PC-9 (cell line): Measurements from ENCODE around the gene ROBO1. TPM values are rescaled to one million over a fixed set of nuclear protein-coding genes. Genes with fewer than 3 reads are reported as not detected.

Experiments
- BruUV-seq: library from RNA; stranded (reverse); fragments of 400-500 nt; replicated peaks from 2 replicates; lab custom pipeline; 2021; lab: Mats Ljungman, UMichigan
- CTCF ChIA-PET: fragments of 300-600 bp; sonication (Branson Sonifier 250); formaldehyde crosslinking; loops from one replicate; lab custom pipeline; 2022; ENCODE audit warnings: antibody characterized with exemption; lab: Charles Lee
- POLR2A ChIA-PET: fragments of 300-600 bp; sonication (Branson Sonifier 250); formaldehyde crosslinking; loops from one replicate; lab custom pipeline; 2022; ENCODE audit warnings: antibody characterized with exemption; ENCODE audit not compliant: unreplicated experiment; lab: Charles Lee
- DNase-seq, 2 experiments: peaks; one replicate each; pipeline versions ENCODE4 v3.0.0 to v3.0.0-alpha.2; 2015 to 2022; ENCODE audit warnings: mixed read lengths in 1 of 2
- H2AFZ ChIP-seq: fragments of 200-600 bp; sonication (generic); 2 replicates; pipeline ENCODE4 v1.8.1; 2017; ENCODE audit warnings: antibody characterized with exemption
- H3F3A ChIP-seq: fragments of 200-600 bp; sonication (generic); 2 replicates; pipeline ENCODE4 v1.8.1; 2017; ENCODE audit warnings: antibody characterized with exemption, mild to moderate bottlenecking, low read depth; ENCODE audit not compliant: insufficient read depth
- H3K27ac ChIP-seq: fragments of 200-600 bp; sonication (generic); 2 replicates; pipeline ENCODE4 v1.6.1; 2016; ENCODE audit warnings: mixed run types
- H3K27me3 ChIP-seq: fragments of 200-600 bp; sonication (generic); 2 replicates; pipeline ENCODE4 v1.6.1; 2016; ENCODE audit warnings: low read depth, mixed run types; ENCODE audit not compliant: insufficient read depth
- H3K36me3 ChIP-seq: fragments of 200-600 bp; sonication (generic); 2 replicates; pipeline ENCODE4 v1.6.1; 2016; ENCODE audit warnings: low read depth, mixed run types
- H3K4me1 ChIP-seq: fragments of 200-600 bp; sonication (generic); replicated peaks from 2 replicates; pipeline ENCODE4 v1.6.1; 2016; ENCODE audit warnings: mixed run types; ENCODE audit not compliant: insufficient read depth
- H3K4me2 ChIP-seq: fragments of 200-600 bp; sonication (generic); 2 replicates; pipeline ENCODE4 v1.6.1; 2017; ENCODE audit warnings: mixed run types
- H3K4me3 ChIP-seq: fragments of 200-600 bp; sonication (generic); 2 replicates; pipeline ENCODE4 v1.6.1; 2016; ENCODE audit warnings: mixed run types
- H3K79me2 ChIP-seq: fragments of 200-600 bp; sonication (generic); 2 replicates; pipeline ENCODE4 v1.6.1; 2017; ENCODE audit warnings: low read depth, mixed run types
- H3K9me2 ChIP-seq: fragments of 200-600 bp; sonication (generic); 2 replicates; pipeline ENCODE4 v1.8.1; 2017; ENCODE audit warnings: mild to moderate bottlenecking; ENCODE audit not compliant: insufficient read depth
- H3K9me3 ChIP-seq: fragments of 200-600 bp; sonication (generic); 2 replicates; pipeline ENCODE4 v1.8.1; 2016; ENCODE audit warnings: low read depth; ENCODE audit not compliant: insufficient read depth
- H4K20me1 ChIP-seq: fragments of 200-600 bp; sonication (generic); 2 replicates; pipeline ENCODE4 v1.8.1; 2017; ENCODE audit not compliant: insufficient read depth
- EZH2 ChIP-seq: fragments of 200-600 bp; sonication (generic); IDR thresholded peaks from 2 replicates; pipeline ENCODE4 v1.8.0; 2017; ENCODE audit warnings: antibody characterized with exemption, low read depth
- intact Hi-C: fragments of 100-400 bp; cut with micrococcal nuclease; formaldehyde crosslinking; loops from one replicate; pipeline ENCODE4 v1.10.0; 2022; ENCODE audit not compliant: unreplicated experiment
- total RNA-seq: library from RNA; stranded (reverse); gene quantifications from 2 replicates; pipeline ENCODE4 v1.2.3, GENCODE V29; 2021
- TF ChIP-seq, protein P1 (sequence below): fragments of 200-600 bp; sonication (generic); conservative IDR thresholded peaks from 2 replicates; pipeline ENCODE4 v1.6.1; 2017; ENCODE audit warnings: mixed run types, antibody characterized with exemption, mild to moderate bottlenecking, moderate library complexity

ROBO1 gene
- total RNA-seq, 1 experiment from 2014 or later = 17.5 TPM

DNA sequence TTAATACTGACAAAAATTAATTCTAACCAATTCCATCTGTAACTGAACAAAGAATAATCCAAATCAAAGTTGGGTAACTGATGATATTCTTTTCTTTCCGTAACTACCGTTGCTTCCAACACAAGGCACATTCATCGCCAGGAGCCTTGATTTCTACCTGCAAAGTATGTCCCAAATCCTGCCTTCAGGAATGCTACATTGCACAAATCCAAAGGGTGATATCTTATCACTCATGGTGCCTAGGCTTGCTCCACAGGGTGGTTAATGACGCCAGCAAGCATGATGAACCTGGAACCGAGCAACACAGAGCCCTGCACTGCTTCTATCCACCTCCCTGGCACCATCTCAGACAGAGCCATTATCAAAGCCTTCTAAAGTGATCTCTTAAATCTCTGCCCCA lies 772.7 kb downstream of the ROBO1 start:
- Histone ChIP-seq H3K27ac (no peak overlapping the region), H3K79me2 (no peaks in the 10 kb centered on the region), H4K20me1 (0 out of 2 replicates have a peak, but pooled peaks cover 3% of the 10 kb centered on the region), H3K4me2 (no peak overlapping the region), H3K4me1 (no peaks in the 10 kb centered on the region), H3K4me3 (no peak overlapping the region), H3K9me3 (peaks cover 4% of the 10 kb centered on the region), H3K9me2 (no peaks in the 10 kb centered on the region), H2AFZ (no peak overlapping the region), H3K27me3 (no peaks in the 10 kb centered on the region), H3F3A (no peaks in the 10 kb centered on the region), H3K36me3 (no peaks in the 10 kb centered on the region)
- CTCF ChIA-PET = no interaction called here
- TF ChIP-seq, protein P1, sequence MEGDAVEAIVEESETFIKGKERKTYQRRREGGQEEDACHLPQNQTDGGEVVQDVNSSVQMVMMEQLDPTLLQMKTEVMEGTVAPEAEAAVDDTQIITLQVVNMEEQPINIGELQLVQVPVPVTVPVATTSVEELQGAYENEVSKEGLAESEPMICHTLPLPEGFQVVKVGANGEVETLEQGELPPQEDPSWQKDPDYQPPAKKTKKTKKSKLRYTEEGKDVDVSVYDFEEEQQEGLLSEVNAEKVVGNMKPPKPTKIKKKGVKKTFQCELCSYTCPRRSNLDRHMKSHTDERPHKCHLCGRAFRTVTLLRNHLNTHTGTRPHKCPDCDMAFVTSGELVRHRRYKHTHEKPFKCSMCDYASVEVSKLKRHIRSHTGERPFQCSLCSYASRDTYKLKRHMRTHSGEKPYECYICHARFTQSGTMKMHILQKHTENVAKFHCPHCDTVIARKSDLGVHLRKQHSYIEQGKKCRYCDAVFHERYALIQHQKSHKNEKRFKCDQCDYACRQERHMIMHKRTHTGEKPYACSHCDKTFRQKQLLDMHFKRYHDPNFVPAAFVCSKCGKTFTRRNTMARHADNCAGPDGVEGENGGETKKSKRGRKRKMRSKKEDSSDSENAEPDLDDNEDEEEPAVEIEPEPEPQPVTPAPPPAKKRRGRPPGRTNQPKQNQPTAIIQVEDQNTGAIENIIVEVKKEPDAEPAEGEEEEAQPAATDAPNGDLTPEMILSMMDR = no peak
- TF ChIP-seq EZH2 = no peak
- no peak for DNase-seq
- intact Hi-C loops = no loop called here
- POLR2A ChIA-PET = no interaction called here
- BruUV-seq = no TSS peak

DNA sequence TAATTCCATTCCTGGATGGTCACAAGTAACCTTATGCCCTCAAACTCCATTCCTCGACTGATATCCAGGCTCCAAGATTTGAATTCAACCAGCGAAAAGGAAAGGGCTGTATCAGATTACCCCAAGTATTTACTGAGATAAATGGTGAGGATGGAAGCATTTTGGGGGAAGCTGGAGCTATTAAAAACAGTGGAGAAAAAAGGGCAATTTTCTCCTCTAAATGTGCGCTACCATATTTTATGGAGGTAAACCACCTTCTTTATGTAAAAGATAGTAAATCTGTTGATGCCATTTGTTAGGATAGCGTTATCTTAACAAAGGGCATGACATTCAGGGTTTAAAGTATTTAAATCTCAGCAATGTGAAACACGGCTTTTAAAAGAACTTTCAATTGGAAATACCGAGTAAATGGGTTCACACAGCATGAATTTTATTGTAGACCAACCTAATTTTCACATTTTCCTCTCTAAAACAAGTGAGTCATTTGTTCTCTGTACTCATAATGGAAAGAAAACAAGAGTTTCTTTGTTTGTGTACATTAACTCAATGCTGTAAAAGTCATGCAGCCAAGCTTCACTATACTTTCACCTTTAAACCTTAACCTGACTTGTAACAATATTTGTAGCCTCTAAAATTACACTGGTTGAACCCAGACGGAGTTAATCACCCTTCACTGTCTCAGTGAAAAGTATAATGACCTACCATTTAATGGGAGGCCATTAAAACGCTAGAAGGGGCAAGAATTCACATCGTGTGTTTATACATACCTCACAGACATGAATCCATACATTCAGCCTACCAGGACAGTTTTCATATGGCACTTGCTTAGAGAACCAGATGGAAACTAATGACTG lies 773.4 kb downstream of the ROBO1 start:
- Histone ChIP-seq H3F3A (no peaks in the 10 kb centered on the region), H3K36me3 (no peaks in the 10 kb centered on the region), H3K9me2 (no peaks in the 10 kb centered on the region), H3K79me2 (no peaks in the 10 kb centered on the region), H3K27ac (no peak overlapping the region), H3K9me3 (peaks cover 4% of the 10 kb centered on the region), H2AFZ (no peak overlapping the region), H3K4me3 (no peak overlapping the region), H3K27me3 (no peaks in the 10 kb centered on the region), H3K4me1 (no peaks in the 10 kb centered on the region), H3K4me2 (no peak overlapping the region), H4K20me1 (0 out of 2 replicates have a peak, but pooled peaks cover 3% of the 10 kb centered on the region)
- BruUV-seq = no TSS peak
- intact Hi-C loops = no loop called here
- CTCF ChIA-PET = no interaction called here
- no peak for DNase-seq
- no peak for TF ChIP-seq EZH2
- TF ChIP-seq, protein P1 = no peak
- POLR2A ChIA-PET = no interaction called here

DNA sequence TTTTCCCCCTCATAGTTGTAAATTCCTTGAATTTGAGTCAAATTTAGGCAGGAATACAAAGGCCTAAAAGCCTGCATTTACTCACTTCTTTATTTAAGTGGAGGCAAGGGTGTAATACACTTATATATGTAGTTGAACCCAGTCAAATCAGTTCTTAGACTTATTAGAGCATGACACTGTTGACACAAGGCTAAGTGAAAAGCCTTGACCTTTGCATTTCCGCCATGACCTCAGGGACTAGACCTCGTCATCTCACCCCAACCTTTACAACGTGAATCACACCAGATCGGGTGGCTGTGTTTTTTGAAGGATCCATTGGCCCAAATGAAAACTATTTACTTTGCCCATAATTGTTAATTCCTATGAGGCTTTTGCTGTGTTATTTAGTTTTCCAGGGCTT lies 774.4 kb downstream of the ROBO1 start:
- no peaks in the 10 kb centered on the region for H3K79me2 ChIP-seq
- ChIA-PET CTCF (no interaction called here), POLR2A (no interaction called here)
- intact Hi-C loops = no loop called here
- H3K9me3 ChIP-seq = peaks cover 4% of the 10 kb centered on the region
- no peaks in the 10 kb centered on the region for H3K9me2 ChIP-seq
- no peak for TF ChIP-seq EZH2
- TF ChIP-seq, protein P1 = no peak
- H3F3A ChIP-seq = no peaks in the 10 kb centered on the region
- H3K4me3 ChIP-seq = no peak overlapping the region
- BruUV-seq = no TSS peak
- no peak overlapping the region for H3K27ac ChIP-seq
- no peak overlapping the region for H2AFZ ChIP-seq
- H4K20me1 ChIP-seq = 0 out of 2 replicates have a peak, but pooled peaks cover 3% of the 10 kb centered on the region
- H3K4me1 ChIP-seq = no peaks in the 10 kb centered on the region
- no peak for DNase-seq
- H3K27me3 ChIP-seq = no peaks in the 10 kb centered on the region
- H3K36me3 ChIP-seq = no peaks in the 10 kb centered on the region
- H3K4me2 ChIP-seq = no peak overlapping the region
